OCI-LY7 (cell line): ENCODE results near the gene HOXA10.

Experiments used
- CTCF ChIP-seq: fragments of 200-600 bp; sonication (generic); conservative IDR thresholded peaks from 2 replicates; pipeline ENCODE4 v1.5.1; 2014; ENCODE audit warnings: mild to moderate bottlenecking, antibody characterized with exemption, low read length, moderate library complexity, mixed read lengths
- EZH2phosphoT487 ChIP-seq: fragments of 200-600 bp; sonication (generic); IDR thresholded peaks from 2 replicates; pipeline ENCODE4 v1.6.1; 2018; ENCODE audit warnings: low read depth, borderline replicate concordance, mild to moderate bottlenecking, mixed run types, antibody characterized with exemption, low read length, moderate library complexity, mixed read lengths

- no peak for TF ChIP-seq CTCF
- no peak for TF ChIP-seq EZH2phosphoT487
Observed at GRCh38 chr7:27197137-27198042, 23.3 kb upstream of the HOXA10 start.
